Mesenchymal stem cell (in vitro differentiated cells and primary cell): ENCODE results near the gene KRTAP10-11.

Source experiments
- DNase-seq: peaks from one replicate; pipeline ENCODE4 v3.0.0-alpha.2; 2013
- H2AFZ ChIP-seq: one replicate; pipeline ENCODE4 v1.6.1; 2013; ENCODE audit warnings: low read depth, mild to moderate bottlenecking, control low read depth, inconsistent platforms, low read length, moderate library complexity
- H2AK5ac ChIP-seq: 2 replicates; pipeline ENCODE4 v1.6.1; 2013; ENCODE audit warnings: low read length, moderate library complexity, mild to moderate bottlenecking, inconsistent platforms; ENCODE audit not compliant: severe bottlenecking
- H2BK120ac ChIP-seq: one replicate; pipeline ENCODE4 v1.6.1; 2013; ENCODE audit warnings: low read depth, mild to moderate bottlenecking, inconsistent platforms, low read length, moderate library complexity
- H2BK12ac ChIP-seq, 2 experiments: one replicate each; pipeline ENCODE4 v1.6.1; 2013; ENCODE audit warnings: inconsistent platforms in 2 of 2, low read length in 2 of 2, mild to moderate bottlenecking in 2 of 2, moderate library complexity in 2 of 2, control low read depth in 1 of 2
- H2BK15ac ChIP-seq: one replicate; pipeline ENCODE4 v1.6.1; 2013; ENCODE audit warnings: mild to moderate bottlenecking, low read depth, inconsistent platforms; ENCODE audit not compliant: poor library complexity, severe bottlenecking
- H2BK5ac ChIP-seq: 2 replicates; pipeline ENCODE4 v1.6.1; 2013; ENCODE audit warnings: low read depth, mild to moderate bottlenecking, low read length, control low read depth, inconsistent platforms; ENCODE audit not compliant: poor library complexity, severe bottlenecking
- H3K14ac ChIP-seq, 2 experiments: one replicate each; pipeline ENCODE4 v1.6.1; 2013; ENCODE audit warnings: inconsistent platforms in 2 of 2, low read length in 2 of 2, control low read depth in 1 of 2, mild to moderate bottlenecking in 1 of 2, moderate library complexity in 1 of 2
- H3K18ac ChIP-seq, 2 experiments: one replicate each; pipeline ENCODE4 v1.6.1; 2013; ENCODE audit warnings: inconsistent platforms in 2 of 2, low read length in 2 of 2, control low read depth in 1 of 2, low read depth in 1 of 2, mild to moderate bottlenecking in 1 of 2
- H3K23ac ChIP-seq, 2 experiments: one replicate each; pipeline ENCODE4 v1.6.1; 2013; ENCODE audit warnings: inconsistent platforms in 2 of 2, low read length in 2 of 2, mild to moderate bottlenecking in 2 of 2, moderate library complexity in 2 of 2, control low read depth in 1 of 2
- H3K27ac ChIP-seq: 2 replicates; pipeline ENCODE4 v1.5.1; 2013; ENCODE audit warnings: mild to moderate bottlenecking, moderate library complexity, low read length, control low read depth, inconsistent platforms; ENCODE audit not compliant: poor library complexity, severe bottlenecking
- H3K27me3 ChIP-seq, 2 experiments: 2 replicates each; pipeline versions ENCODE4 v1.6.1 to v1.7.0; 2013; ENCODE audit warnings: low read length in 2 of 2, mild to moderate bottlenecking in 2 of 2, moderate library complexity in 2 of 2, control low read depth in 1 of 2, inconsistent platforms in 1 of 2; ENCODE audit not compliant: control insufficient read depth in 1 of 2, insufficient read depth in 1 of 2
- H3K36me3 ChIP-seq, 2 experiments: 2 replicates each; pipeline versions ENCODE4 v1.6.1 to v1.7.0; 2013; ENCODE audit warnings: low read length in 2 of 2, control low read depth in 1 of 2, inconsistent platforms in 1 of 2, low read depth in 1 of 2, mild to moderate bottlenecking in 1 of 2; ENCODE audit not compliant: insufficient read depth in 2 of 2, control insufficient read depth in 1 of 2
- H3K4ac ChIP-seq, 2 experiments: one replicate each; pipeline ENCODE4 v1.6.1; 2013; ENCODE audit warnings: inconsistent platforms in 2 of 2, low read length in 2 of 2, mild to moderate bottlenecking in 2 of 2, moderate library complexity in 2 of 2, control low read depth in 1 of 2, low read depth in 1 of 2
- H3K4me1 ChIP-seq: 2 replicates; pipeline ENCODE4 v1.6.1; 2013; ENCODE audit warnings: low read depth, low read length, control low read depth; ENCODE audit not compliant: control insufficient read depth, insufficient read depth
- H3K4me2 ChIP-seq: 2 replicates; pipeline ENCODE4 v1.6.1; 2013; ENCODE audit warnings: low read length, mild to moderate bottlenecking, inconsistent platforms; ENCODE audit not compliant: poor library complexity, severe bottlenecking
- H3K4me3 ChIP-seq, 2 experiments: 2 replicates each; pipeline versions ENCODE4 v1.5.1 to v1.7.0; 2013; ENCODE audit warnings: low read length in 2 of 2, mild to moderate bottlenecking in 2 of 2, control low read depth in 1 of 2, low read depth in 1 of 2; ENCODE audit not compliant: insufficient read depth in 1 of 2
- H3K79me1 ChIP-seq: replicated peaks from 2 replicates; pipeline ENCODE4 v1.6.1; 2013; ENCODE audit warnings: mild to moderate bottlenecking, control low read depth, low read length, inconsistent platforms; ENCODE audit not compliant: poor library complexity, severe bottlenecking
- H3K9ac ChIP-seq: 2 replicates; pipeline ENCODE4 v1.7.0; 2013; ENCODE audit warnings: mild to moderate bottlenecking, low read length, moderate library complexity
- H3K9me3 ChIP-seq: 2 replicates; pipeline ENCODE4 v1.7.0; 2013; ENCODE audit warnings: mild to moderate bottlenecking, low read length; ENCODE audit not compliant: control insufficient read depth
- H4K8ac ChIP-seq: one replicate; pipeline ENCODE4 v1.6.1; 2013; ENCODE audit warnings: inconsistent platforms, mild to moderate bottlenecking, low read length, moderate library complexity
- H4K91ac ChIP-seq: one replicate; pipeline ENCODE4 v1.6.1; 2013; ENCODE audit warnings: mild to moderate bottlenecking, low read length, inconsistent platforms
- WGBS: methylation state at CpG from one replicate; pipeline ENCODE4 v1.1.7; 2013; ENCODE audit warnings: mixed read lengths; 5-methylcytosine and 5-hydroxymethylcytosine counted together

KRTAP10-11 gene

GRCh38 chr21:44628707-44629391 lies 17.4 kb upstream of the KRTAP10-11 start:
- H2BK12ac ChIP-seq: no peak overlapping the region
- H3K4me2 ChIP-seq: no peak overlapping the region
- no peaks in the 10 kb centered on the region for H3K79me1 ChIP-seq
- no peak overlapping the region for H2AK5ac ChIP-seq
- peaks cover 44% of the 10 kb centered on the region for H3K9me3 ChIP-seq
- no peak for DNase-seq
- H2AFZ ChIP-seq: no peak overlapping the region
- no peak overlapping the region for H4K91ac ChIP-seq
- no peak overlapping the region for H3K4me3 ChIP-seq
- H3K4me1 ChIP-seq: no peaks in the 10 kb centered on the region
- no peak overlapping the region for H3K27ac ChIP-seq
- H3K4ac ChIP-seq: no peak overlapping the region
- H3K27me3 ChIP-seq: no peaks in the 10 kb centered on the region
- no peak overlapping the region for H4K8ac ChIP-seq
- H3K14ac ChIP-seq: no peak overlapping the region
- 74% methylated on average over 16 of the region's 18 CpGs for WGBS
- H2BK15ac ChIP-seq: no peak overlapping the region
- no peak overlapping the region for H3K18ac ChIP-seq
- H2BK5ac ChIP-seq: no peak overlapping the region
- H2BK120ac ChIP-seq: no peak overlapping the region
- H3K9ac ChIP-seq: no peak overlapping the region
- H3K36me3 ChIP-seq: no peaks in the 10 kb centered on the region
- no peak overlapping the region for H3K23ac ChIP-seq

DNA sequence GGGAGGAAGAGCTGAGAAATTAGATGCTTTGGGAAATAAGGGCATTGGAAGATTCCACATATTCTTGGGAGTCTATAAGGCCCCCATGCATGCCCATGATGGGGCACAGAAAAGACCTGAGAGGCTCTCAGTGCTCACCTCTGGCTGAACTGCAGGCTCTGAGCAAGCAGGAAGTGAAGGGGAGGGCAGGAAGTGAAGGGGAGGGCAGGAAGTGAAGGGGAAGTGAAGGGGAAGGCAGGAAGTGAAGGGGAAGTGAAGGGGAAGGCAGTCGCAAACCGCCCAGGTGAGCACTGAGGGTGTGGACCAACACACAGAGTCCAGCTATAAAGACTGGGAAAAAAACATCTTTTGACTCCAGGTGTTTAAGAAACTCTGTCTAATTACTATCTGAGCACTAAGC lies 15.8 kb upstream of the KRTAP10-11 start:
- Histone ChIP-seq H3K23ac (no peak overlapping the region), H3K4me2 (no peak overlapping the region), H4K8ac (no peak overlapping the region), H3K79me1 (no peaks in the 10 kb centered on the region), H3K9me3 (peaks cover 35% of the 10 kb centered on the region), H3K36me3 (no peaks in the 10 kb centered on the region), H3K4ac (no peak overlapping the region), H2BK15ac (no peak overlapping the region), H3K18ac (no peak overlapping the region), H2AK5ac (no peak overlapping the region), H3K4me1 (no peaks in the 10 kb centered on the region), H2BK5ac (no peak overlapping the region), H3K27me3 (no peaks in the 10 kb centered on the region), H3K27ac (no peak overlapping the region), H4K91ac (no peak overlapping the region), H3K14ac (no peak overlapping the region), H2BK120ac (no peak overlapping the region), H2BK12ac (no peak overlapping the region), H3K9ac (no peak overlapping the region), H3K4me3 (no peak overlapping the region), H2AFZ (no peak overlapping the region)
- DNase-seq: no peak
- no CpG with 5 or more reads among the region's 2 CpGs for WGBS

DNA sequence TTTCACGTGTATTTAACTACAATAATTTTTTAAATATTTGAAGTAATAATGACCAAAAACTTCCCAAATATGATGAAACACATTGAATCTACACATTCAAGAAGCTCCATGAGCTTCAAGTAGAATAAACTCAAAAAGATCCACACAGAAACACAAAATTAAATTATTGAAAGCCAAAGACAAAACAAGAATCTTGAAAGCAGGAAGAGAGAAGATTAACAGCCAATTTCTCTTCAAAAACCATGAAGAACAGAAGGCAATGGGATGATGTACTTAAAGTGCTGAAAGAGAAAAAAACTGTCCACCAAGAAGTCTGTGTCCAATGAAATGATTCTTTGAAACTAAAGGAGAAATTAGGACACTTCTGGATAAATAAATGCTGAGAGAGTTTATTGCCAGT lies 14.1 kb upstream of the KRTAP10-11 start:
- Histone ChIP-seq H3K27ac (no peak overlapping the region), H3K9ac (no peak overlapping the region), H3K79me1 (no peaks in the 10 kb centered on the region), H4K8ac (no peak overlapping the region), H3K9me3 (peaks cover 28% of the 10 kb centered on the region), H2AK5ac (no peak overlapping the region), H3K27me3 (peaks cover 0 to 8% of the 10 kb centered on the region in 2 experiments), H4K91ac (no peak overlapping the region), H3K4me2 (no peak overlapping the region), H3K4me1 (no peaks in the 10 kb centered on the region), H3K14ac (no peak overlapping the region), H2BK15ac (no peak overlapping the region), H2BK5ac (no peak overlapping the region), H3K4me3 (no peak overlapping the region), H3K18ac (no peak overlapping the region), H3K36me3 (no peaks in the 10 kb centered on the region), H3K4ac (no peak overlapping the region), H2BK12ac (no peak overlapping the region), H3K23ac (no peak overlapping the region), H2BK120ac (no peak overlapping the region), H2AFZ (no peak overlapping the region)
- no CpG with 5 or more reads among the region's 1 CpG for WGBS
- no peak for DNase-seq

DNA sequence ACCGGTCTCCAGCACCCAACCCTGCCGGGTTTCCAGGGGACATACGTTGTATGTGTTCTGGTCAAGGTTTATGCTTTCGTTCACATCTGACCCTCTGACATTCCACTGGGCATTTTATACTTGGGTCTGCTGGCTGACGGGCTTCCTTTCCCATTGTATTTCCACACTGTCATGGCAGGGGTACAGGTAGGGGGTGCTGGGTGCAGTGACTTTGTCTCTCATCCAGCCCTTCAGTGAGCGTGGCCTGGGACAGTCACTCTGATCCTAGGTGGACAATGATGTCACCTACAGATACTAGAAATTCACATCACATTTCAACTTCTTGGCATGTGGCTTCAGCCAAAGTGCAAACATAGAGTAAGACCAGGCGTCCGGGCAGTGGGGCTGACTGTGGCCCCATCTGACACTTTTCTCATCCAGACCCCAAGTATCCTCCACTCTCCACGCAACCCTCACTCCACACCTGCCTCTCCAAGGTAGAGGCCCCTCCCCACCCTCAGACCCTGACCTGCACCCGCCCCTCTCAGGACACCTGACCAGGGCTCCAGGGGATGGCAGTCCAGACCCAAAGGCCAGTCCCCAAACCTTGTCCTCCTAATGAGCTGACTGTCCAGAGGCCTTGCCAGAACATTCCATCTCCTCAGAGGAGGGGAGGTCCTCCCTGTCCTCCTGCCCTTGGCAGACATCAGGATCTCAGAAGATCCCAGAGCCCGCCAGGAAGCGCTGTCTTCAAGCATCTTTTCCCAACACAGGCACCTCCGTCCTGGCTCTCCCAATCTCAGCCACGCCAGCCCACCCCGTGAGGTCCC lies 9.8 kb upstream of the KRTAP10-11 start:
- no peak overlapping the region for H3K9ac ChIP-seq
- H2BK5ac ChIP-seq: no peak overlapping the region
- H4K91ac ChIP-seq: no peak overlapping the region
- H3K27ac ChIP-seq: no peak overlapping the region
- H2BK15ac ChIP-seq: no peak overlapping the region
- no peak overlapping the region for H2AFZ ChIP-seq
- H3K9me3 ChIP-seq: peaks cover 34% of the 10 kb centered on the region
- no peak overlapping the region for H3K4me2 ChIP-seq
- no peak overlapping the region for H2BK12ac ChIP-seq
- H3K79me1 ChIP-seq: no peaks in the 10 kb centered on the region
- 78% methylated on average over 14 of the region's 15 CpGs for WGBS
- H3K4ac ChIP-seq: no peak overlapping the region
- no peak overlapping the region for H3K4me3 ChIP-seq
- H4K8ac ChIP-seq: no peak overlapping the region
- H2AK5ac ChIP-seq: no peak overlapping the region
- H3K4me1 ChIP-seq: no peaks in the 10 kb centered on the region
- H3K18ac ChIP-seq: no peak overlapping the region
- no peak overlapping the region for H3K14ac ChIP-seq
- H3K36me3 ChIP-seq: no peaks in the 10 kb centered on the region
- DNase-seq: no peak
- H3K27me3 ChIP-seq: peaks cover 0 to 14% of the 10 kb centered on the region in 2 experiments
- H3K23ac ChIP-seq: no peak overlapping the region
- H2BK120ac ChIP-seq: no peak overlapping the region
